ENCODE results near the gene PRKCA. TPM values are rescaled to one million over a fixed set of nuclear protein-coding genes. Genes with fewer than 3 reads are reported as not detected.
A peak's percentile ranks its signal among the peaks of the same experiment; 100 is the strongest.

Gene PRKCA
- total and polyA plus RNA-seq, 9 of the 15 experiments (the other 6 are each of a cell fraction or from before 2014, with no cell fraction given), result 3.2 to 33.0 (median 17.8) TPM

DNA sequence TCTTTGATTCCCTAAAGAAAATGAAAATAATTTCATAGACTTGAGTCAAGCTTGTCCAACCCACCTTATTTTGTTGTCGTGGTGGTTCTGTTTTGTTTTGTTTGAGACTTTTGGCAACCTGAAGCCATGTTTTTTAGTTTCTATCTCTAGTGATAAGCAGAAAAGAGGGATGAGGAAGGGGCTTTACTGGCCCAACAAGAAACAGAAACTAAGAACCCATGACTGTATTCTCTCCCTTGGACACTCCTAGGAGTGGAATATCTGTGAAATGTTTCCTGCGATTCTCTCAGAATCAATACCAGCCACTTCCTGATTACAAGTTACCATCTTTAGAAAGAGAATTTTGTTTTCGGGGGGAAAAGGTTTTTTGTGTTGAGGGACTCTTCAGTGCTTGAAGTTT is 207.5 kb downstream of the PRKCA start:
- peaks cover 50% of the 10 kb centered on the region for H3K79me2 ChIP-seq (ENCODE audit: control insufficient read depth, insufficient read depth, low read length)
- no TSS peak for BruUV-seq (replicated peaks)
- 0 out of 3 replicates have a peak, but pooled peaks cover 6% of the 10 kb centered on the region for H3K36me3 ChIP-seq (ENCODE audit: control insufficient read depth, insufficient read depth, low read length)
- H4K20me1 ChIP-seq (replicated peaks; ENCODE audit: control insufficient read depth, insufficient read depth, low read length), result no peaks in the 10 kb centered on the region
- no peak overlapping the region for H3K4me3 ChIP-seq
- H3K4me2 ChIP-seq (ENCODE audit: insufficient read depth, low read length), result no peak overlapping the region
- WGBS (ENCODE audit: insufficient coverage, low coverage, missing lambda C conversion rate), result 33% methylated on average over 3 of the region's 3 CpGs
- H3K27ac ChIP-seq (ENCODE audit: extremely low read depth, low read depth, low read length), result peak overlapping the region; percentile 86; the same call in 1 of the 3 replicates
- no peaks in the 10 kb centered on the region for H3K27me3 ChIP-seq (ENCODE audit: control insufficient read depth in 2 of 2, insufficient read depth in 2 of 2, low read length in 2 of 2)
- ChIA-PET CTCF (ENCODE audit: low intra/inter-chr PET ratio) (no interaction called here), POLR2A (interaction anchor here (0.6 to 0.7 kb wide), 2 partner anchors 165 to 250 kb away, joined by 3 read pairs; no protein-coding TSS in a partner anchor)
- FAIRE-seq (no peak), DNase-seq (ENCODE audit: extremely low read depth in 1 of 4, low spot score in 3 of 4) (no peak), ATAC-seq (no peak)
- H3K9me3 ChIP-seq (replicated peaks; ENCODE audit: control insufficient read depth, insufficient read depth, low read depth, low read length), result no peaks in the 10 kb centered on the region
- in situ Hi-C loops (cut with MboI), result no loop called here
- H3K9me1 ChIP-seq (ENCODE audit: control insufficient read depth, insufficient read depth, low read length), result no peaks in the 10 kb centered on the region
- intact Hi-C loops (cut with micrococcal nuclease), result no loop called here
- H2AFZ ChIP-seq (ENCODE audit: low read depth, low read length), result no peak overlapping the region
- no peak overlapping the region for H3K9ac ChIP-seq (ENCODE audit: insufficient read depth in 1 of 2, low read depth in 2 of 2, low read length in 2 of 2)
- TF ChIP-seq HLTF (IDR thresholded peaks at IDR 0.05), result no peak
- no peak for TF ChIP-seq ZNF398 (CRISPR knock-in tag; IDR thresholded peaks at IDR 0.05)
- TF ChIP-seq FOSL1 (tag; conservative IDR thresholded peaks at IDR 0.05), result peak; percentile 59; the same call in 1 of the 2 replicates
- TF ChIP-seq ZNF143 (CRISPR knock-in tag; IDR thresholded peaks at IDR 0.05), result no peak
- TF ChIP-seq TBL1XR1 (IDR thresholded peaks at IDR 0.05; ENCODE audit: low read length in 2 of 2), result peak in 1 of 2 experiments; percentile 3; a peak in 1 of 4 replicates
- no peak for TF ChIP-seq KLF1 (tag; IDR thresholded peaks at IDR 0.05)
- TF ChIP-seq, protein P1, sequence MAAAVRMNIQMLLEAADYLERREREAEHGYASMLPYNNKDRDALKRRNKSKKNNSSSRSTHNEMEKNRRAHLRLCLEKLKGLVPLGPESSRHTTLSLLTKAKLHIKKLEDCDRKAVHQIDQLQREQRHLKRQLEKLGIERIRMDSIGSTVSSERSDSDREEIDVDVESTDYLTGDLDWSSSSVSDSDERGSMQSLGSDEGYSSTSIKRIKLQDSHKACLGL (CRISPR knock-in tag; IDR thresholded peaks at IDR 0.05; ENCODE audit: borderline replicate concordance, poor library complexity, severe bottlenecking), result no peak
- H3K4me1 ChIP-seq (replicated peaks in 1 of 2; ENCODE audit: control insufficient read depth in 2 of 2, insufficient read depth in 2 of 2, low read length in 2 of 2), result peaks cover 25 to 35% of the 10 kb centered on the region in 2 experiments

Data from K562 (cell line).